ENCODE measurements around the gene FAM43A. TPM values are rescaled to one million over a fixed set of nuclear protein-coding genes. Genes with fewer than 3 reads are reported as not detected.

Gene FAM43A
- total and polyA plus RNA-seq, 2 experiments from 2014 or later, result 18.9 to 24.9 TPM

DNA sequence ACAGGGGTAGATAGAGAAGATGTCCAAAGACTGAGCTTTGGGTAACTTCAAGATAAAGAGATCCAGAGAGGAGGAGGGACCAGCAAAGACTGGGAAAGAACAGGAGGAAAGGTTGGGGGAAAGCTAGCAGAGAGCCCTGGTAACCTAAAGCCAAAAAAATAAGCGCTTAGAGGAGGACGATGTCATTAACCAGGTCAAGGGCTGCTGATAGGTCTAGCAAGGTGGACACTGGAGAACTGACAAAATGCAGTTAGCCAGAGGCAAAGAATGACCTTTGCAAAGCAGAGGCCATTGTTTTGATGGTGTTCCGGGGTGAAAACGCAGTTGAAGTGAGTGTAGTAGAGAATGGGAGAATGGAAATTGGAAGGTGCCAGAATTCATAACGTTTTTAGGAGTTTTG lies 39.7 kb downstream of the FAM43A start:
- H2AFZ ChIP-seq, result no peak overlapping the region
- no peaks in the 10 kb centered on the region for H3K36me3 ChIP-seq (replicated peaks; ENCODE audit: insufficient read depth, low read depth)
- H3K27ac ChIP-seq, result no peak overlapping the region
- peaks cover 10% of the 10 kb centered on the region for H3K4me1 ChIP-seq (ENCODE audit: insufficient read depth)
- DNase-seq (ENCODE audit: low spot score), result no peak
- H3K4me3 ChIP-seq, result no peak overlapping the region
- TF ChIP-seq EZH2phosphoT487 (IDR thresholded peaks at IDR 0.05; ENCODE audit: low read depth, severe bottlenecking, unreplicated experiment), result no peak
- TF ChIP-seq, protein P1, sequence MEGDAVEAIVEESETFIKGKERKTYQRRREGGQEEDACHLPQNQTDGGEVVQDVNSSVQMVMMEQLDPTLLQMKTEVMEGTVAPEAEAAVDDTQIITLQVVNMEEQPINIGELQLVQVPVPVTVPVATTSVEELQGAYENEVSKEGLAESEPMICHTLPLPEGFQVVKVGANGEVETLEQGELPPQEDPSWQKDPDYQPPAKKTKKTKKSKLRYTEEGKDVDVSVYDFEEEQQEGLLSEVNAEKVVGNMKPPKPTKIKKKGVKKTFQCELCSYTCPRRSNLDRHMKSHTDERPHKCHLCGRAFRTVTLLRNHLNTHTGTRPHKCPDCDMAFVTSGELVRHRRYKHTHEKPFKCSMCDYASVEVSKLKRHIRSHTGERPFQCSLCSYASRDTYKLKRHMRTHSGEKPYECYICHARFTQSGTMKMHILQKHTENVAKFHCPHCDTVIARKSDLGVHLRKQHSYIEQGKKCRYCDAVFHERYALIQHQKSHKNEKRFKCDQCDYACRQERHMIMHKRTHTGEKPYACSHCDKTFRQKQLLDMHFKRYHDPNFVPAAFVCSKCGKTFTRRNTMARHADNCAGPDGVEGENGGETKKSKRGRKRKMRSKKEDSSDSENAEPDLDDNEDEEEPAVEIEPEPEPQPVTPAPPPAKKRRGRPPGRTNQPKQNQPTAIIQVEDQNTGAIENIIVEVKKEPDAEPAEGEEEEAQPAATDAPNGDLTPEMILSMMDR (IDR thresholded peaks at IDR 0.05; ENCODE audit: poor library complexity), result no peak
- no peak for TF ChIP-seq EZH2 (IDR thresholded peaks at IDR 0.05; ENCODE audit: borderline replicate concordance)
- no peaks in the 10 kb centered on the region for H4K20me1 ChIP-seq (ENCODE audit: insufficient read depth, poor library complexity, severe bottlenecking)
- 67% methylated on average over 5 of the region's 5 CpGs for whole genome bisulfite sequencing (ENCODE audit: low lambda C conversion rate, missing lambda C conversion rate)
- H3K27me3 ChIP-seq, result no peaks in the 10 kb centered on the region
- H3K9me2 ChIP-seq (replicated peaks; ENCODE audit: insufficient read depth), result no peaks in the 10 kb centered on the region
- no peaks in the 10 kb centered on the region for H3K79me2 ChIP-seq
- no peaks in the 10 kb centered on the region for H3K9me3 ChIP-seq (ENCODE audit: low read depth)
- H3K4me2 ChIP-seq, result no peak overlapping the region

DNA sequence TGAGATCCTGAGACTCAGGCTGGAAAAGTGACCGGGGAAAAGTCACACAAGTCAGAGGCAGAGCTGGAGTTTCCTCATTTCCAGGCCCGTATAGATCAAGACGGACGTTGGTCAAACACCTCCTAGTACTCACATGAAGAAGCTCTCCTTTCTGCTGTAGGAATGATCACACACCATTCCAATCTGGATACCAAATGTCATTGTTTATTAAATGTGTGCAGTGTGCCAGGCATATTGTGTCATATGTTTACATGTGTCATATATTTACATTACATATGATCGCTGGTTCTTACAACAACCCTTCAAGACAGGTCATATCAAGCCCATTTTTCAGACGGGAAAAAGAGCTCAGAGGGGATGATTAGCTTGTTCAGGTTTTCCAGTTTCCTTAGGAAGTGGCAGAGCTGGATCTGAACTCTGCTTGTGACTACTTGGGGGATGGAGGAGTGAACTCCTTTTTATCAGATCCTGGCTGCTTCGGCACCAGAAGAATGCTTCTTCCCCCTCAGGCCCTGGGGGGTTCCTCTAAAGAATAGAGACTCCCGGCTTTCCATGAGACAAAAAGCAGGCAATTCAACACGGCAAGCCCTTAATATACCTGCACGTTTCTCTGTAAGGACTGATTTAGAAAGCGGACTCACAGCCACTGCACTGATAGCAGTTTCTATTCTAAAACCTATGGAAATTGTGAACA lies 41.9 kb downstream of the FAM43A start:
- no peaks in the 10 kb centered on the region for H3K9me2 ChIP-seq (replicated peaks; ENCODE audit: insufficient read depth)
- no peak for DNase-seq (ENCODE audit: low spot score)

DNA sequence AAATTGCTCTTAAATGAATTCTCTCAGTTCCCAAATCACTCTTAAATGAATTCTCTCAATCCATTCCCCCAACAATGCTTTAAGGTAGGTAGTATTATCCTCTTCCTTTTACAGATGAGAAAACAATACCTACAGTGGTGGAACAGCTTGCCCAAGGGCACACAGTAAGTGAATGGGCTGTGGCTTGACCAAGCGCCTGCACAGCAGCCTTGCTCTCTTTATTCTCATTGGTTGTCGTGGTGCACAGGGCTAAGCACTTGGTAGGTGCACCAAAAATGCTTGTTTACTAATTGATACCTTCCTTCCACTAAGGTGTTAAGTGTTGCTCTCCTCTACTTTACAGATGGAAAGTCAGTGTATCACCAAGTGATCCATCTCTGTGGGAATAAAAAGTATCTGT lies 43.3 kb downstream of the FAM43A start:
- Histone ChIP-seq H3K4me3 (no peak overlapping the region), H2AFZ (no peak overlapping the region), H3K27ac (no peak overlapping the region), H3K79me2 (no peaks in the 10 kb centered on the region), H3K9me3 (ENCODE audit: low read depth) (no peaks in the 10 kb centered on the region), H3K27me3 (no peaks in the 10 kb centered on the region), H3K4me2 (no peak overlapping the region), H3K36me3 (replicated peaks; ENCODE audit: insufficient read depth, low read depth) (no peaks in the 10 kb centered on the region), H3K4me1 (ENCODE audit: insufficient read depth) (no peaks in the 10 kb centered on the region), H4K20me1 (ENCODE audit: insufficient read depth, poor library complexity, severe bottlenecking) (no peaks in the 10 kb centered on the region), H3K9me2 (replicated peaks; ENCODE audit: insufficient read depth) (no peaks in the 10 kb centered on the region)
- WGBS (ENCODE audit: low lambda C conversion rate, missing lambda C conversion rate), result 76% methylated on average over 2 of the region's 2 CpGs
- TF ChIP-seq EZH2phosphoT487 (IDR thresholded peaks at IDR 0.05; ENCODE audit: low read depth, severe bottlenecking, unreplicated experiment) (no peak), EZH2 (IDR thresholded peaks at IDR 0.05; ENCODE audit: borderline replicate concordance) (no peak)
- TF ChIP-seq, protein P1 (IDR thresholded peaks at IDR 0.05; ENCODE audit: poor library complexity), result no peak
- no peak for DNase-seq (ENCODE audit: low spot score)

More for the DNA sequence above, 41.9 kb downstream of the FAM43A start:
- H3K4me1 ChIP-seq (ENCODE audit: insufficient read depth), result peaks cover 5% of the 10 kb centered on the region
- TF ChIP-seq EZH2 (IDR thresholded peaks at IDR 0.05; ENCODE audit: borderline replicate concordance) (no peak), EZH2phosphoT487 (IDR thresholded peaks at IDR 0.05; ENCODE audit: low read depth, severe bottlenecking, unreplicated experiment) (no peak)
- TF ChIP-seq, protein P1 (IDR thresholded peaks at IDR 0.05; ENCODE audit: poor library complexity), result no peak
- H3K4me3 ChIP-seq, result no peak overlapping the region
- no peaks in the 10 kb centered on the region for H3K79me2 ChIP-seq
- WGBS (ENCODE audit: low lambda C conversion rate, missing lambda C conversion rate), result 57% methylated on average over 11 of the region's 11 CpGs
- no peak overlapping the region for H3K27ac ChIP-seq
- no peaks in the 10 kb centered on the region for H3K36me3 ChIP-seq (replicated peaks; ENCODE audit: insufficient read depth, low read depth)
- no peaks in the 10 kb centered on the region for H4K20me1 ChIP-seq (ENCODE audit: insufficient read depth, poor library complexity, severe bottlenecking)
- H3K27me3 ChIP-seq, result no peaks in the 10 kb centered on the region
- no peak overlapping the region for H3K4me2 ChIP-seq
- H2AFZ ChIP-seq, result no peak overlapping the region
- H3K9me3 ChIP-seq (ENCODE audit: low read depth), result no peaks in the 10 kb centered on the region

Data from hepatocyte (in vitro differentiated cells).